MM.1S (cell line): ENCODE data around the gene BMX.

ENCODE experiments used
- DNase-seq: peaks from one replicate; pipeline ENCODE4 v3.0.0-alpha.2; 2015
- H2AFZ ChIP-seq: fragments of 300-600 bp; sonication (generic); 2 replicates; pipeline ENCODE4 v1.6.0; 2016; ENCODE audit warnings: antibody characterized with exemption, low read length
- H3F3A ChIP-seq: fragments of 300-600 bp; sonication (generic); 2 replicates; pipeline ENCODE4 v1.6.1; 2016; ENCODE audit warnings: mild to moderate bottlenecking, antibody characterized with exemption, low read length, moderate library complexity, mixed read lengths; ENCODE audit not compliant: insufficient read depth
- H3K27ac ChIP-seq: fragments of 300-600 bp; sonication (generic); 2 replicates; pipeline ENCODE4 v1.5.1; 2016; ENCODE audit warnings: mild to moderate bottlenecking, low read length
- H3K27me3 ChIP-seq: fragments of 300-600 bp; sonication (generic); replicated peaks from 2 replicates; pipeline ENCODE4 v1.6.0; 2016; ENCODE audit warnings: low read length; ENCODE audit not compliant: insufficient read depth
- H3K36me3 ChIP-seq: fragments of 300-600 bp; sonication (generic); replicated peaks from 2 replicates; pipeline ENCODE4 v1.6.1; 2016; ENCODE audit warnings: mild to moderate bottlenecking, low read length, mixed read lengths; ENCODE audit not compliant: insufficient read depth
- H3K4me1 ChIP-seq: fragments of 300-600 bp; sonication (generic); 2 replicates; pipeline ENCODE4 v1.6.1; 2016; ENCODE audit warnings: low read length, mixed read lengths
- H3K4me2 ChIP-seq: fragments of 300-600 bp; sonication (generic); 2 replicates; pipeline ENCODE4 v1.6.0; 2016; ENCODE audit warnings: low read depth, low read length
- H3K4me3 ChIP-seq: fragments of 300-600 bp; sonication (generic); 2 replicates; pipeline ENCODE4 v1.5.1; 2016; ENCODE audit warnings: low read length, mixed read lengths
- H3K79me2 ChIP-seq: fragments of 300-600 bp; sonication (generic); 2 replicates; pipeline ENCODE4 v1.6.1; 2016; ENCODE audit warnings: mixed run types, low read length, mixed read lengths
- H3K9ac ChIP-seq: fragments of 300-600 bp; sonication (generic); 2 replicates; pipeline ENCODE4 v1.6.1; 2016; ENCODE audit warnings: low read length, mixed read lengths
- H3K9me2 ChIP-seq: fragments of 300-600 bp; sonication (generic); replicated peaks from 2 replicates; pipeline ENCODE4 v1.6.1; 2016; ENCODE audit warnings: mild to moderate bottlenecking, low read length, mixed read lengths; ENCODE audit not compliant: insufficient read depth
- H3K9me3 ChIP-seq: fragments of 300-600 bp; sonication (generic); replicated peaks from 2 replicates; pipeline ENCODE4 v1.6.1; 2016; ENCODE audit warnings: mild to moderate bottlenecking, low read length, mixed read lengths; ENCODE audit not compliant: insufficient read depth
- H4K20me1 ChIP-seq: fragments of 300-600 bp; sonication (generic); 2 replicates; pipeline ENCODE4 v1.6.1; 2016; ENCODE audit warnings: mild to moderate bottlenecking, low read length, moderate library complexity, mixed read lengths; ENCODE audit not compliant: insufficient read depth
- CTCF ChIP-seq: fragments of 300-600 bp; sonication (generic); IDR thresholded peaks from 2 replicates; pipeline ENCODE4 v1.5.1; 2016; ENCODE audit warnings: antibody characterized with exemption, low read length, mixed read lengths
- EZH2 ChIP-seq: fragments of 300-600 bp; sonication (generic); optimal IDR thresholded peaks from 2 replicates; pipeline ENCODE3; 2017; ENCODE audit warnings: low read depth, mild to moderate bottlenecking, antibody characterized with exemption, low read length, mixed read lengths
- EZH2phosphoT487 ChIP-seq: fragments of 300-600 bp; sonication (generic); IDR thresholded peaks from 2 replicates; pipeline ENCODE4 v1.6.1; 2018; ENCODE audit warnings: antibody characterized with exemption, low read length

The BMX gene

GRCh38 chrX:15499976-15500375 lies 631 bp upstream of the BMX start:
- H3K27ac ChIP-seq = no peak overlapping the region
- no peak for DNase-seq
- no peaks in the 10 kb centered on the region for H3K36me3 ChIP-seq
- H3K9me2 ChIP-seq = no peaks in the 10 kb centered on the region
- H3K4me3 ChIP-seq = no peak overlapping the region
- no peaks in the 10 kb centered on the region for H3K4me1 ChIP-seq
- H3F3A ChIP-seq = no peaks in the 10 kb centered on the region
- H3K9ac ChIP-seq = no peak overlapping the region
- no peaks in the 10 kb centered on the region for H3K79me2 ChIP-seq
- H2AFZ ChIP-seq = no peak overlapping the region
- H3K4me2 ChIP-seq = no peak overlapping the region
- H3K27me3 ChIP-seq = no peaks in the 10 kb centered on the region
- TF ChIP-seq CTCF (no peak), EZH2phosphoT487 (no peak), EZH2 (no peak)
- no peaks in the 10 kb centered on the region for H4K20me1 ChIP-seq
- H3K9me3 ChIP-seq = no peaks in the 10 kb centered on the region

- Histone ChIP-seq H3K9me2 (no peaks in the 10 kb centered on the region), H3K27me3 (no peaks in the 10 kb centered on the region), H3K4me2 (no peak overlapping the region), H2AFZ (no peak overlapping the region), H3K36me3 (no peaks in the 10 kb centered on the region), H3F3A (no peaks in the 10 kb centered on the region), H3K4me1 (no peaks in the 10 kb centered on the region), H3K9me3 (no peaks in the 10 kb centered on the region), H3K27ac (no peak overlapping the region), H4K20me1 (no peaks in the 10 kb centered on the region), H3K9ac (no peak overlapping the region), H3K79me2 (no peaks in the 10 kb centered on the region), H3K4me3 (no peak overlapping the region)
- no peak for DNase-seq
- TF ChIP-seq CTCF (no peak), EZH2phosphoT487 (no peak), EZH2 (no peak)
Measured at GRCh38 chrX:15501506-15501905, 899 bp downstream of the BMX start.

GRCh38 chrX:15504661-15505060 lies 4.1 kb downstream of the BMX start:
- Histone ChIP-seq H3K4me1 (no peaks in the 10 kb centered on the region), H3K9ac (no peak overlapping the region), H3K4me2 (no peak overlapping the region), H2AFZ (no peak overlapping the region), H3K27me3 (no peaks in the 10 kb centered on the region), H3K36me3 (no peaks in the 10 kb centered on the region), H4K20me1 (no peaks in the 10 kb centered on the region), H3K9me3 (no peaks in the 10 kb centered on the region), H3K79me2 (no peaks in the 10 kb centered on the region), H3K27ac (no peak overlapping the region), H3K9me2 (no peaks in the 10 kb centered on the region), H3F3A (no peaks in the 10 kb centered on the region), H3K4me3 (no peak overlapping the region)
- TF ChIP-seq EZH2 (no peak), EZH2phosphoT487 (no peak)
- DNase-seq = no peak

- no peaks in the 10 kb centered on the region for H3K4me1 ChIP-seq
- H3K79me2 ChIP-seq = no peaks in the 10 kb centered on the region
- no peaks in the 10 kb centered on the region for H3F3A ChIP-seq
- TF ChIP-seq EZH2 = no peak
- TF ChIP-seq CTCF = no peak
- TF ChIP-seq EZH2phosphoT487 = no peak
- no peak overlapping the region for H3K27ac ChIP-seq
- DNase-seq = no peak
- no peak overlapping the region for H3K9ac ChIP-seq
- H2AFZ ChIP-seq = no peak overlapping the region
- H3K36me3 ChIP-seq = no peaks in the 10 kb centered on the region
- H3K9me3 ChIP-seq = no peaks in the 10 kb centered on the region
- no peak overlapping the region for H3K4me2 ChIP-seq
- H3K27me3 ChIP-seq = no peaks in the 10 kb centered on the region
- H3K9me2 ChIP-seq = no peaks in the 10 kb centered on the region
- no peak overlapping the region for H3K4me3 ChIP-seq
- H4K20me1 ChIP-seq = no peaks in the 10 kb centered on the region
Measured at GRCh38 chrX:15505101-15505500, 4.5 kb downstream of the BMX start.
